ENCODE measurements around the gene DPY19L3. TPM values are rescaled to one million over a fixed set of nuclear protein-coding genes. Genes with fewer than 3 reads are reported as not detected.

The DPY19L3 gene
- total RNA-seq, 1 donor from 2014 or later = 16.7 TPM

DNA sequence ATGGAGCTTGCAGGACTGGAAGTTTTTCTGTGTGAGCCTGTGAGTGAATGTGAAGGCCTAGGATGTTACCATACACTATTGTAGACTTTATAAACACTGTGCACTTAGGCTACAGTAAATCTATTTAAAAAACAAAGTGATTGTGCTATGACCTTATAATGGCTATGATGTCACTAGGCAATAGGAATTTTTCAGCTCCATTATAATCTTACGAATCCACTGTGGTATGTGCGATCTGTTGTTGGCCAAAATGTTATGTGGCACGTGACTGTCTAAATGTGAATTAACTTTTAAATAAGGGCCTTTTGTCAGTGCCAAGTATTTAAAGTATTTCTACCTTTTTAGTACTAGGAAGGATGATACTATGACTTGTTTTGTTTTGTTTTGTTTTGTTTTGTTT lies 54.9 kb downstream of the DPY19L3 start:
- intact Hi-C loops (cut with micrococcal nuclease) = loop anchor here (10.0 kb wide), 1 partner anchor 116 kb away; the partner anchor contains the start of gene ZNF507
- Mint-ChIP-seq H3K4me1 (ENCODE audit: low read depth) (peaks cover 14% of the 10 kb centered on the region), H3K27me3 (ENCODE audit: low read depth) (no peaks in the 10 kb centered on the region), H3K9me3 (no peaks in the 10 kb centered on the region), H3K36me3 (ENCODE audit: low read depth) (peaks cover 8% of the 10 kb centered on the region), H3K27ac (no peak overlapping the region), H3K4me3 (ENCODE audit: low read depth) (no peak overlapping the region)
- DNase-seq (ENCODE audit: low spot score) = no peak

GRCh38 chr19:32464279-32464678 lies 58.7 kb downstream of the DPY19L3 start:
- DNase-seq (ENCODE audit: low spot score) = no peak
- no peaks in the 10 kb centered on the region for H3K27me3 Mint-ChIP-seq (ENCODE audit: low read depth)
- H3K4me1 Mint-ChIP-seq (ENCODE audit: low read depth) = peaks cover 8% of the 10 kb centered on the region
- H3K4me3 Mint-ChIP-seq (ENCODE audit: low read depth) = no peak overlapping the region
- intact Hi-C loops (cut with micrococcal nuclease) = loop anchor here (2.0 to 10.0 kb wide), 2 partner anchors 107 to 119 kb away; partner anchors contain the start of gene ZNF507
- no peaks in the 10 kb centered on the region for H3K36me3 Mint-ChIP-seq (ENCODE audit: low read depth)
- H3K27ac Mint-ChIP-seq = no peak overlapping the region
- no peaks in the 10 kb centered on the region for H3K9me3 Mint-ChIP-seq

- Mint-ChIP-seq H3K4me1 (ENCODE audit: low read depth) (peaks cover 8% of the 10 kb centered on the region), H3K4me3 (ENCODE audit: low read depth) (no peak overlapping the region), H3K27me3 (ENCODE audit: low read depth) (no peaks in the 10 kb centered on the region), H3K27ac (no peak overlapping the region), H3K9me3 (no peaks in the 10 kb centered on the region), H3K36me3 (ENCODE audit: low read depth) (no peaks in the 10 kb centered on the region)
- DNase-seq (ENCODE audit: low spot score) = no peak
- intact Hi-C loops (cut with micrococcal nuclease) = loop anchor here (2.0 to 10.0 kb wide), 2 partner anchors 106 to 120 kb away; partner anchors contain the start of gene ZNF507
Observed at GRCh38 chr19:32465176-32465575, 59.6 kb downstream of the DPY19L3 start.

DNA sequence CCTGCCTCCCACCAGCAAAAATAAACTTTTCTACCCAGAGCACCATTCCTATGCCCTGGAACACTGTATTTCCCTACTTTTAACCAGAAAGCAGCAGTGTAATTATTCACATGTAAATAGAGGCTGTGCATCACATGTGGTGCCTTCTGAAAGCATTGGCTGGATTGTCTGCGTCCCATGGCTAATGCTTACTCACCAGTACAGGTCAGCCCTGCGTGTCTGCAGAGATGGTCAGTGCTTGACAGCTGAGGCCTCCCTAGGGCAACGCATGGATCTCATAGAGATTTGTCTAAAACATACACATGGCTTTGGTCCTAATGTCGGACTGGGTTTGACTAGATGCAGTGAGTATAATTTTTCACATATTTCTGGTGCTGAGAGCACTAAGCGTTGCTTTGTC lies 64.2 kb downstream of the DPY19L3 start:
- DNase-seq (ENCODE audit: low spot score) = no peak
- H3K4me3 Mint-ChIP-seq (ENCODE audit: low read depth) = no peak overlapping the region
- intact Hi-C loops (cut with micrococcal nuclease) = loop anchor here (10.0 kb wide), 1 partner anchor 125 kb away; the partner anchor contains the start of gene ZNF507
- H3K27me3 Mint-ChIP-seq (ENCODE audit: low read depth) = no peaks in the 10 kb centered on the region
- H3K9me3 Mint-ChIP-seq = no peaks in the 10 kb centered on the region
- no peaks in the 10 kb centered on the region for H3K36me3 Mint-ChIP-seq (ENCODE audit: low read depth)
- peaks cover 20% of the 10 kb centered on the region for H3K4me1 Mint-ChIP-seq (ENCODE audit: low read depth)
- no peak overlapping the region for H3K27ac Mint-ChIP-seq

DNA sequence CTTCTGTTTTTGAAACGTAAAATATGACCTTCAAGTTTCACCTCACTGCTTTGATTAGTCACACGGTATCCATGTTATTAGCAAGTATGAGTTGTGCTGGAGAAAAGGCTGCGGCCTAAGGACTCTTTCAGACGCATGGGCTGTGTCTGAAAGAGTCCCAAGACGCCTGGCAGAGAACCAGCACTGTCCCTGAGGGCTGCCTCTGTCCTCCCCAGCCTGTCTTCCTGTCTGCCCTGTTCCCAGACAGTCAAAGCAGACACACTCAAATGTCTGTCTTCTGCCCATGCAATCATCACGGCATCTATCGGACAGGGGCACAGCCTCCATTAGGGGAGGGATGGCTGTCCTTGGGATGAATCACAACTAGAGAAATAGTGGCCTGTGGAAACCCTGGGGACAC lies 65.5 kb downstream of the DPY19L3 start:
- Mint-ChIP-seq H3K4me3 (ENCODE audit: low read depth) (no peak overlapping the region), H3K27me3 (ENCODE audit: low read depth) (no peaks in the 10 kb centered on the region), H3K27ac (no peak overlapping the region), H3K4me1 (ENCODE audit: low read depth) (peaks cover 18% of the 10 kb centered on the region), H3K9me3 (no peaks in the 10 kb centered on the region), H3K36me3 (ENCODE audit: low read depth) (no peaks in the 10 kb centered on the region)
- intact Hi-C loops (cut with micrococcal nuclease) = no loop called here
- no peak for DNase-seq (ENCODE audit: low spot score)

GRCh38 chr19:32471811-32472210 lies 66.2 kb downstream of the DPY19L3 start:
- H3K36me3 Mint-ChIP-seq (ENCODE audit: low read depth) = no peaks in the 10 kb centered on the region
- H3K4me3 Mint-ChIP-seq (ENCODE audit: low read depth) = no peak overlapping the region
- DNase-seq (ENCODE audit: low spot score) = no peak
- peaks cover 18% of the 10 kb centered on the region for H3K4me1 Mint-ChIP-seq (ENCODE audit: low read depth)
- no peaks in the 10 kb centered on the region for H3K27me3 Mint-ChIP-seq (ENCODE audit: low read depth)
- no peaks in the 10 kb centered on the region for H3K9me3 Mint-ChIP-seq
- peak overlapping the region; percentile 33 for H3K27ac Mint-ChIP-seq
- intact Hi-C loops (cut with micrococcal nuclease) = no loop called here

DNA sequence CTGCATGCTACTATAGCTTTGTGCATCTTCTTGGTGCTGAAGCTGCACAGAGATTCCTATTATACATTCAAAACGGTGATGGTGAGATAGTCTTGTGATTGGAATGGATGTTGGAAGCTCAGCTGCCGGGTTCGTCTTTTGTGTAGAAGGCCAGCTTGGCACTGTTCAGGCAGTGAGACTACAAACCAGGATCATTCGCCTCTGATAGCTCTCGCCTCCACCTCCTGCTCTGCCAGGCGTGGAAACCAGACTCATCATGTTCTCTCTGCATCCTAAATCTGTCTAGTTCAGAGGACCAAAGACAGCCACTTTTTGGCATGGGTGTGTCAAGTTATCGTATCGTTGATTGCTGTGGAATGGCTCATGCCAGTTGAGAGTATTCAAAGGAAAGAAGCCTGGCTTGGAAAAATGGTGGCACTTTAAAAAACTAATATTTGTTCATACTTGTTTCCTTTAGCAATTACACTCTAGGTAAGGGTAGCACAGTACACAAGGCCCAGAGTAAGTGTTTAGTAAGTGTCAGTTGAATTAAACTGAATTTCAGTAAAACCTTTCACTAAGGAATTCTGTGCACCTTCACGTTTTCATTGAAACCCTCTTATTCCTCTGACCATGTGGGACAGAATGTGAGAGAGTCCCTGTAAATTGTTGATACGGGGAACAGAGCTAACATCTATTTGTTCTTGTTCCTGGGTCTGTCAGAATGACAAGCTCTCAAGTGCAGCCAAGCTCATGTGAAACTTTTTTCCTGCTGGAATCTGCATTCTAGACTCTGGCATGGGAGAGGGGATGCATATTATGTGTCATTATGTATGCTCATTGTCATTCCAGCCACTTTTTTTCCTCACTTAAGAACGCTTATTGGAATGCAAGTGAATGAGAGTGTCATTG lies 69.8 kb downstream of the DPY19L3 start:
- H3K36me3 Mint-ChIP-seq (ENCODE audit: low read depth) = peaks cover 7% of the 10 kb centered on the region
- intact Hi-C loops (cut with micrococcal nuclease) = no loop called here
- H3K27me3 Mint-ChIP-seq (ENCODE audit: low read depth) = no peaks in the 10 kb centered on the region
- no peak for DNase-seq (ENCODE audit: low spot score)
- no peaks in the 10 kb centered on the region for H3K9me3 Mint-ChIP-seq
- H3K4me1 Mint-ChIP-seq (ENCODE audit: low read depth) = peaks cover 18% of the 10 kb centered on the region
- H3K4me3 Mint-ChIP-seq (ENCODE audit: low read depth) = no peak overlapping the region
- H3K27ac Mint-ChIP-seq = no peak overlapping the region

DNA sequence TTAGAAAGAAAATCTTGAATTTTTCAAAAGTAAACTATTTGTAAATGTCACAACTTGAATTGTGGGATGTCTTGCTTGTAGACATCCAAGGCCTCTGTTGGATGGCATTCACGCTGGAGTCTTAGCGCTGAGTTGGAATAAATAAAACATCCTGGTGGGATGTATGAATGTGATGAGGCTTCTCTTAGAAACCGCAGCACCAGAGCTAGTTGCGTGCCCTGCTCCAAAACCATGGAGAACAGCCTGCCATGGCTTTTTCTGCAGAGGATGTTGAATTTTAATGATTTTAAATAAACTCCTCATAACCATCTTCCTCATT lies 70.4 kb downstream of the DPY19L3 start:
- Mint-ChIP-seq H3K4me3 (ENCODE audit: low read depth) (no peak overlapping the region), H3K27ac (no peak overlapping the region), H3K9me3 (no peaks in the 10 kb centered on the region), H3K27me3 (ENCODE audit: low read depth) (no peaks in the 10 kb centered on the region), H3K4me1 (ENCODE audit: low read depth) (peaks cover 18% of the 10 kb centered on the region), H3K36me3 (ENCODE audit: low read depth) (peaks cover 7% of the 10 kb centered on the region)
- no peak for DNase-seq (ENCODE audit: low spot score)
- intact Hi-C loops (cut with micrococcal nuclease) = no loop called here

- Mint-ChIP-seq H3K9me3 (no peaks in the 10 kb centered on the region), H3K4me1 (ENCODE audit: low read depth) (no peaks in the 10 kb centered on the region), H3K27ac (no peak overlapping the region), H3K36me3 (ENCODE audit: low read depth) (peaks cover 10% of the 10 kb centered on the region), H3K4me3 (ENCODE audit: low read depth) (no peak overlapping the region), H3K27me3 (ENCODE audit: low read depth) (no peaks in the 10 kb centered on the region)
- intact Hi-C loops (cut with micrococcal nuclease) = no loop called here
- no peak for DNase-seq (ENCODE audit: low spot score)
Observed at GRCh38 chr19:32480321-32480720, 74.8 kb downstream of the DPY19L3 start.

GRCh38 chr19:32483574-32483973 lies 78.0 kb downstream of the DPY19L3 start:
- no peak for DNase-seq (ENCODE audit: low spot score)
- no peak overlapping the region for H3K27ac Mint-ChIP-seq
- no peaks in the 10 kb centered on the region for H3K9me3 Mint-ChIP-seq
- H3K36me3 Mint-ChIP-seq (ENCODE audit: low read depth) = peaks cover 2% of the 10 kb centered on the region
- no peaks in the 10 kb centered on the region for H3K4me1 Mint-ChIP-seq (ENCODE audit: low read depth)
- H3K27me3 Mint-ChIP-seq (ENCODE audit: low read depth) = no peaks in the 10 kb centered on the region
- intact Hi-C loops (cut with micrococcal nuclease) = no loop called here
- no peak overlapping the region for H3K4me3 Mint-ChIP-seq (ENCODE audit: low read depth)

- Mint-ChIP-seq H3K9me3 (no peaks in the 10 kb centered on the region), H3K4me3 (ENCODE audit: low read depth) (no peak overlapping the region), H3K27me3 (ENCODE audit: low read depth) (peaks cover 4% of the 10 kb centered on the region), H3K27ac (no peak overlapping the region), H3K36me3 (ENCODE audit: low read depth) (no peaks in the 10 kb centered on the region), H3K4me1 (ENCODE audit: low read depth) (no peaks in the 10 kb centered on the region)
- DNase-seq (ENCODE audit: low spot score) = no peak
- intact Hi-C loops (cut with micrococcal nuclease) = no loop called here
Observed at GRCh38 chr19:32489971-32490370, 84.4 kb downstream of the DPY19L3 start.

GRCh38 chr19:32497391-32497790 lies 91.8 kb downstream of the DPY19L3 start:
- no peak for DNase-seq (ENCODE audit: low spot score)
- Mint-ChIP-seq H3K4me3 (ENCODE audit: low read depth) (no peak overlapping the region), H3K27me3 (ENCODE audit: low read depth) (peaks cover 4% of the 10 kb centered on the region), H3K9me3 (no peaks in the 10 kb centered on the region), H3K27ac (no peak overlapping the region), H3K36me3 (ENCODE audit: low read depth) (no peaks in the 10 kb centered on the region), H3K4me1 (ENCODE audit: low read depth) (peaks cover 3% of the 10 kb centered on the region)
- intact Hi-C loops (cut with micrococcal nuclease) = no loop called here

- peaks cover 4% of the 10 kb centered on the region for H3K27me3 Mint-ChIP-seq (ENCODE audit: low read depth)
- no peaks in the 10 kb centered on the region for H3K36me3 Mint-ChIP-seq (ENCODE audit: low read depth)
- H3K4me1 Mint-ChIP-seq (ENCODE audit: low read depth) = peaks cover 3% of the 10 kb centered on the region
- H3K27ac Mint-ChIP-seq = no peak overlapping the region
- DNase-seq (ENCODE audit: low spot score) = no peak
- no peaks in the 10 kb centered on the region for H3K9me3 Mint-ChIP-seq
- no peak overlapping the region for H3K4me3 Mint-ChIP-seq (ENCODE audit: low read depth)
- intact Hi-C loops (cut with micrococcal nuclease) = no loop called here
Observed at GRCh38 chr19:32498648-32499200, 93.2 kb downstream of the DPY19L3 start.
